GM18511 (cell line): Measurements from ENCODE around the gene MATK.

Experiments used
- ATAC-seq: cut with Tn5 transposase; IDR thresholded peaks from one replicate; pipeline ENCODE4 v1.9.1; 2021; ENCODE audit warnings: mild to moderate bottlenecking, moderate library complexity; ENCODE audit not compliant: unreplicated experiment

MATK gene

GRCh38 chr19:3753631-3754410, 32.4 kb downstream of the MATK start:
- no peak for ATAC-seq

- ATAC-seq, result no peak
These were observed 33.7 kb downstream of the MATK start for GRCh38 chr19:3752492-3752891.

GRCh38 chr19:3751236-3751635, 34.9 kb downstream of the MATK start:
- ATAC-seq, result no peak

- no peak for ATAC-seq
These were observed 36.0 kb downstream of the MATK start for GRCh38 chr19:3750211-3750610.

- no peak for ATAC-seq
These were observed 37.2 kb downstream of the MATK start for GRCh38 chr19:3748965-3749364.

GRCh38 chr19:3746371-3747056, 39.7 kb downstream of the MATK start:
- no peak for ATAC-seq

GRCh38 chr19:3745363-3746045, 40.7 kb downstream of the MATK start:
- no peak for ATAC-seq

- no peak for ATAC-seq
These were observed 42.7 kb downstream of the MATK start for GRCh38 chr19:3743486-3743885.

GRCh38 chr19:3740431-3740830, 45.8 kb downstream of the MATK start:
- no peak for ATAC-seq

- ATAC-seq, result no peak
These were observed 47.5 kb downstream of the MATK start for GRCh38 chr19:3738477-3739220.

GRCh38 chr19:3737487-3738205, 48.5 kb downstream of the MATK start:
- no peak for ATAC-seq

- ATAC-seq, result no peak
These were observed 50.0 kb downstream of the MATK start for GRCh38 chr19:3736106-3736724.

- ATAC-seq, result no peak
These were observed 51.9 kb downstream of the MATK start for GRCh38 chr19:3734310-3734600.

GRCh38 chr19:3733549-3734309, 52.5 kb downstream of the MATK start:
- no peak for ATAC-seq

- no peak for ATAC-seq
These were observed 54.1 kb downstream of the MATK start for GRCh38 chr19:3732108-3732507.

GRCh38 chr19:3730457-3730958, 55.7 kb downstream of the MATK start:
- no peak for ATAC-seq
